ENCODE measurements around the gene MRPL51. TPM values are rescaled to one million over a fixed set of nuclear protein-coding genes. Genes with fewer than 3 reads are reported as not detected.
"Not testable (repeated sequence)": the region's sequence is repeated elsewhere in the genome, so short reads cannot be mapped to it uniquely, and the experiment has no call there.

Gene MRPL51
- total and polyA plus RNA-seq, 2 of the 8 experiments (the other 6 are each of a cell fraction or from before 2014, with no cell fraction given) = 119 to 331 TPM

GRCh38 chr12:6477601-6478377 is 15.3 kb downstream of the MRPL51 start:
- not testable (repeated sequence) for H4K91ac ChIP-seq (replicated peaks; ENCODE audit: insufficient read length, low read length); H3K27me3 ChIP-seq (replicated peaks in 1 of 4; ENCODE audit: control insufficient read depth in 3 of 4, extremely low read depth in 1 of 4, insufficient read depth in 3 of 4, low read length in 3 of 4); H3K36me3 ChIP-seq (ENCODE audit: control insufficient read depth in 2 of 4, insufficient read depth in 4 of 4, low read length in 3 of 4); H4K20me1 ChIP-seq (replicated peaks in 1 of 2; ENCODE audit: control insufficient read depth in 1 of 2, insufficient read depth in 2 of 2, low read length in 2 of 2); H3K56ac ChIP-seq (replicated peaks; ENCODE audit: insufficient read length, low read depth, low read length); H3K23me2 ChIP-seq (ENCODE audit: low read depth, low read length); H3K18ac ChIP-seq (ENCODE audit: extremely low read depth, low read length); H3K9ac ChIP-seq (replicated peaks in 1 of 4; ENCODE audit: extremely low read depth in 1 of 4, low read depth in 3 of 4, low read length in 3 of 4); H4K5ac ChIP-seq (ENCODE audit: insufficient read length, low read depth, low read length); H2BK20ac ChIP-seq (ENCODE audit: low read length); H2AFZ ChIP-seq (ENCODE audit: low read length); H2AK5ac ChIP-seq (ENCODE audit: low read depth, low read length); H2BK5ac ChIP-seq (ENCODE audit: low read depth, low read length); H3K4me3 ChIP-seq (ENCODE audit: extremely low read depth in 1 of 4, insufficient read depth in 2 of 4, low read depth in 3 of 4, low read length in 4 of 4); H3K27ac ChIP-seq (ENCODE audit: low read depth, low read length); H3K14ac ChIP-seq (ENCODE audit: insufficient read length); DNase-seq (ENCODE audit: low read depth in 1 of 2, low spot score in 2 of 2); H4K8ac ChIP-seq (ENCODE audit: extremely low read depth, insufficient read depth, low read length); H3K4me1 ChIP-seq (replicated peaks in 1 of 4; ENCODE audit: control insufficient read depth in 3 of 4, insufficient read depth in 4 of 4, low read length in 3 of 4); H2BK120ac ChIP-seq (replicated peaks; ENCODE audit: low read depth, low read length); H3K4ac ChIP-seq (replicated peaks; ENCODE audit: insufficient read length, low read depth, low read length); FAIRE-seq; H2BK15ac ChIP-seq (ENCODE audit: low read length); H3K4me2 ChIP-seq (ENCODE audit: insufficient read depth in 1 of 2, low read depth in 2 of 2, low read length in 2 of 2); H3K23ac ChIP-seq (ENCODE audit: insufficient read length); H2BK12ac ChIP-seq (ENCODE audit: low read depth, low read length); H3K79me1 ChIP-seq (ENCODE audit: low read depth, low read length); H3K79me2 ChIP-seq (ENCODE audit: control insufficient read depth in 1 of 2, insufficient read depth in 2 of 2, low read length in 2 of 2)
- peaks cover 0 to 10% of the 10 kb centered on the region in 2 experiments; a peak in 2 of 4 replicates for H3K9me3 ChIP-seq (ENCODE audit: insufficient read depth in 2 of 2, low read depth in 1 of 2, low read length in 1 of 2)
- POLR2A ChIA-PET (ENCODE audit: partially characterized antibody) = interaction anchor here (0.7 to 1.5 kb wide), 3 partner anchors 10 to 27 kb away, joined by 3 to 4 read pairs (median 3); no protein-coding TSS in a partner anchor
- WGBS, 2 experiments (ENCODE audit: extremely low coverage in 1 of 2, insufficient coverage in 1 of 2, insufficient read length in 1 of 2, insufficient replicate concordance in 2 of 2, low coverage in 1 of 2, low lambda C conversion rate in 2 of 2, missing lambda C conversion rate in 1 of 2) = 93% methylated on average over 37 of the region's 37 CpGs; no CpG with 5 or more reads in 1 of the 2 experiments
- CTCF ChIA-PET (ENCODE audit: partially characterized antibody) = interaction anchor here (1.0 kb wide), 1 partner anchor 12 kb away, joined by 8 read pairs; no protein-coding TSS in a partner anchor

Data from H1 (cell line).